ENCODE results near the gene ANXA6.
A peak's percentile ranks its signal among the peaks of the same experiment; 100 is the strongest.
"Not testable (repeated sequence)": the region's sequence is repeated elsewhere in the genome, so short reads cannot be mapped to it uniquely, and the experiment has no call there.

The ANXA6 gene

GRCh38 chr5:151180291-151180690 is 22.7 kb upstream of the ANXA6 start:
- no peak for FAIRE-seq

- no peak for FAIRE-seq
These were observed 21.9 kb upstream of the ANXA6 start for GRCh38 chr5:151179489-151179840.

GRCh38 chr5:151178777-151179488 is 21.4 kb upstream of the ANXA6 start:
- FAIRE-seq = no peak

GRCh38 chr5:151178372-151178771 is 20.8 kb upstream of the ANXA6 start:
- no peak for FAIRE-seq

GRCh38 chr5:151176268-151176667 is 18.7 kb upstream of the ANXA6 start:
- not testable (repeated sequence) for FAIRE-seq

GRCh38 chr5:151174612-151175101 is 17.1 kb upstream of the ANXA6 start:
- FAIRE-seq = no peak

- FAIRE-seq = no peak
These were observed 16.4 kb upstream of the ANXA6 start for GRCh38 chr5:151173711-151174611.

GRCh38 chr5:151171529-151171928 is 13.9 kb upstream of the ANXA6 start:
- FAIRE-seq = no peak

GRCh38 chr5:151168602-151169344 is 11.2 kb upstream of the ANXA6 start:
- no peak for FAIRE-seq

GRCh38 chr5:151167022-151167421 is 9.4 kb upstream of the ANXA6 start:
- no peak for FAIRE-seq

GRCh38 chr5:151164687-151165392 is 7.3 kb upstream of the ANXA6 start:
- FAIRE-seq = no peak

GRCh38 chr5:151162776-151163175 is 5.2 kb upstream of the ANXA6 start:
- FAIRE-seq = peak; percentile 60

- FAIRE-seq = no peak
These were observed 2.2 kb upstream of the ANXA6 start for GRCh38 chr5:151159649-151160373.

GRCh38 chr5:151158287-151158661 is 695 bp upstream of the ANXA6 start:
- FAIRE-seq = no peak

- no peak for FAIRE-seq
These were observed 815 bp downstream of the ANXA6 start for GRCh38 chr5:151156507-151157420.

GRCh38 chr5:151155775-151156506 is 1.6 kb downstream of the ANXA6 start:
- FAIRE-seq = no peak

GRCh38 chr5:151154931-151155774 is 2.4 kb downstream of the ANXA6 start:
- FAIRE-seq = no peak

GRCh38 chr5:151153766-151154272 is 3.8 kb downstream of the ANXA6 start:
- FAIRE-seq = no peak

- FAIRE-seq = no peak
These were observed 4.3 kb downstream of the ANXA6 start for GRCh38 chr5:151153300-151153699.

Measured in endometrium (tissue), 2 donors.